Neuronal stem cell (in vitro differentiated cells): ENCODE results near the gene SPIB.
"Not testable (repeated sequence)": the region's sequence is repeated elsewhere in the genome, so short reads cannot be mapped to it uniquely, and the experiment has no call there.

ENCODE experiments used
- DNase-seq: peaks from one replicate; pipeline ENCODE4 v3.0.0-alpha.2; 2013; ENCODE audit warnings: low spot score
- H2AFZ ChIP-seq: one replicate; pipeline ENCODE4 v1.6.1; 2013; ENCODE audit warnings: mild to moderate bottlenecking, low read length, inconsistent platforms
- H2AK5ac ChIP-seq: 2 replicates; pipeline ENCODE4 v1.6.1; 2013; ENCODE audit warnings: low read depth, mild to moderate bottlenecking, inconsistent platforms, low read length, moderate library complexity, mixed read lengths
- H2BK120ac ChIP-seq: 2 replicates; pipeline ENCODE4 v1.6.1; 2013; ENCODE audit warnings: low read depth, mild to moderate bottlenecking, inconsistent platforms, low read length, moderate library complexity, mixed read lengths
- H2BK12ac ChIP-seq: one replicate; pipeline ENCODE4 v1.6.1; 2013; ENCODE audit warnings: low read length, inconsistent platforms
- H2BK15ac ChIP-seq: 2 replicates; pipeline ENCODE4 v1.6.1; 2013; ENCODE audit warnings: mild to moderate bottlenecking, low read length, inconsistent platforms, mixed read lengths
- H2BK5ac ChIP-seq: one replicate; pipeline ENCODE4 v1.6.1; 2013; ENCODE audit warnings: inconsistent platforms, mild to moderate bottlenecking, low read length, moderate library complexity
- H3K14ac ChIP-seq: one replicate; pipeline ENCODE4 v1.6.1; 2013; ENCODE audit warnings: low read length, inconsistent platforms
- H3K18ac ChIP-seq: 2 replicates; pipeline ENCODE4 v1.6.1; 2013; ENCODE audit warnings: low read length, inconsistent platforms
- H3K23ac ChIP-seq: 2 replicates; pipeline ENCODE4 v1.6.1; 2013; ENCODE audit warnings: low read depth, mild to moderate bottlenecking, mixed read lengths, low read length, inconsistent platforms; ENCODE audit not compliant: poor library complexity
- H3K27ac ChIP-seq: replicated peaks from 3 replicates; pipeline ENCODE4 v1.5.1; 2013; ENCODE audit warnings: low read length, inconsistent platforms
- H3K27me3 ChIP-seq, 3 experiments: 2 replicates each; pipeline ENCODE4 v1.6.1; 2013; ENCODE audit warnings: low read length in 3 of 3, mild to moderate bottlenecking in 2 of 3, inconsistent platforms in 1 of 3, low read depth in 1 of 3, mixed read lengths in 1 of 3, moderate library complexity in 1 of 3; ENCODE audit not compliant: control insufficient read depth in 3 of 3, insufficient read depth in 3 of 3
- H3K36me3 ChIP-seq, 2 donors: replicated peaks in 1 of 2; 2 replicates each; pipeline ENCODE4 v1.6.1; 2013; ENCODE audit warnings: low read length in 2 of 2; ENCODE audit not compliant: control insufficient read depth in 2 of 2, insufficient read depth in 2 of 2
- H3K4ac ChIP-seq: 2 replicates; pipeline ENCODE4 v1.6.1; 2013; ENCODE audit warnings: inconsistent platforms, mild to moderate bottlenecking, low read length, moderate library complexity
- H3K4me1 ChIP-seq, 2 donors: 1 replicate in 1 of 2; 2 replicates in 1 of 2; pipeline ENCODE4 v1.6.1; 2013; ENCODE audit warnings: low read length in 2 of 2, low read depth in 1 of 2; ENCODE audit not compliant: control insufficient read depth in 2 of 2, insufficient read depth in 1 of 2
- H3K4me2 ChIP-seq: one replicate; pipeline ENCODE4 v1.6.1; 2013; ENCODE audit warnings: mild to moderate bottlenecking, low read length, inconsistent platforms; ENCODE audit not compliant: insufficient read depth, poor library complexity, severe bottlenecking
- H3K4me3 ChIP-seq, 2 donors: 2 replicates each; pipeline ENCODE4 v1.5.1; 2013; ENCODE audit warnings: low read length in 2 of 2, mild to moderate bottlenecking in 2 of 2, inconsistent platforms in 1 of 2, moderate library complexity in 1 of 2
- H3K79me1 ChIP-seq: one replicate; pipeline ENCODE4 v1.6.1; 2013; ENCODE audit warnings: low read depth, mild to moderate bottlenecking, inconsistent platforms, low read length, moderate library complexity
- H3K9ac ChIP-seq: one replicate; pipeline ENCODE4 v1.6.1; 2013; ENCODE audit warnings: mild to moderate bottlenecking, low read depth, low read length, inconsistent platforms; ENCODE audit not compliant: poor library complexity
- H3K9me3 ChIP-seq, 2 donors: replicated peaks in 1 of 2; 2 replicates each; pipeline versions ENCODE3 to v1.6.1; 2013; ENCODE audit warnings: low read length in 2 of 2, mild to moderate bottlenecking in 2 of 2, inconsistent platforms in 1 of 2, low read depth in 1 of 2, mixed read lengths in 1 of 2, moderate library complexity in 1 of 2; ENCODE audit not compliant: control insufficient read depth in 2 of 2, insufficient read depth in 1 of 2
- H4K8ac ChIP-seq: one replicate; pipeline ENCODE4 v1.6.1; 2013; ENCODE audit warnings: low read depth, mild to moderate bottlenecking, inconsistent platforms, low read length, moderate library complexity
- H4K91ac ChIP-seq: one replicate; pipeline ENCODE4 v1.6.1; 2013; ENCODE audit warnings: low read length, low read depth, mild to moderate bottlenecking, inconsistent platforms; ENCODE audit not compliant: poor library complexity
- WGBS, 2 donors: extraction: QIAGEN DNeasy Blood & Tissue Kit; methylation state at CpG; one replicate each; pipeline ENCODE4 v1.1.7; 2013; ENCODE audit warnings: missing lambda C conversion rate in 2 of 2, mixed read lengths in 1 of 2; ENCODE audit not compliant: insufficient read length in 2 of 2, insufficient replicate concordance in 1 of 2; ENCODE audit errors: extremely low coverage in 2 of 2; 5-methylcytosine and 5-hydroxymethylcytosine counted together

SPIB gene

GRCh38 chr19:50387176-50387867 is 31.4 kb upstream of the SPIB start:
- no peak overlapping the region for H2BK12ac ChIP-seq
- no peak overlapping the region for H3K4me2 ChIP-seq
- H3K4me1 ChIP-seq = peaks cover 8 to 12% of the 10 kb centered on the region in 2 donors
- H3K9ac ChIP-seq = no peak overlapping the region
- H3K14ac ChIP-seq = no peak overlapping the region
- H2BK15ac ChIP-seq = no peak overlapping the region
- H3K18ac ChIP-seq = no peak overlapping the region
- H4K91ac ChIP-seq = no peak overlapping the region
- WGBS, 2 donors = no CpG with 5 or more reads among the region's 21 CpGs
- peaks cover 21 to 50% of the 10 kb centered on the region in 2 donors for H3K36me3 ChIP-seq
- H3K27me3 ChIP-seq = peaks cover 0 to 2% (median 0%) of the 10 kb centered on the region in 3 experiments
- H2AK5ac ChIP-seq = no peak overlapping the region
- H4K8ac ChIP-seq = peak overlapping the region; percentile 6
- H3K27ac ChIP-seq = no peak overlapping the region
- H2AFZ ChIP-seq = no peak overlapping the region
- DNase-seq = no peak
- H3K79me1 ChIP-seq = peaks cover 16% of the 10 kb centered on the region
- H3K9me3 ChIP-seq = peaks cover 4% of the 10 kb centered on the region in 2 donors
- H3K4ac ChIP-seq = no peak overlapping the region
- no peak overlapping the region for H3K4me3 ChIP-seq
- H2BK5ac ChIP-seq = no peak overlapping the region
- H2BK120ac ChIP-seq = no peak overlapping the region
- H3K23ac ChIP-seq = no peak overlapping the region

- Histone ChIP-seq H2AFZ (no peak overlapping the region), H3K27ac (no peak overlapping the region), H3K4me3 (no peak overlapping the region), H3K27me3 (peaks cover 0 to 2% (median 0%) of the 10 kb centered on the region in 3 experiments), H2BK15ac (no peak overlapping the region), H3K4ac (no peak overlapping the region), H3K4me2 (no peak overlapping the region), H4K8ac (no peak overlapping the region), H3K4me1 (peaks cover 8 to 12% of the 10 kb centered on the region in 2 donors), H3K9me3 (peaks cover 7 to 8% of the 10 kb centered on the region in 2 donors), H3K9ac (no peak overlapping the region), H4K91ac (no peak overlapping the region), H2BK12ac (no peak overlapping the region), H3K79me1 (peaks cover 16% of the 10 kb centered on the region), H2AK5ac (no peak overlapping the region), H2BK120ac (no peak overlapping the region), H3K14ac (no peak overlapping the region), H3K18ac (no peak overlapping the region), H3K36me3 (peaks cover 18 to 51% of the 10 kb centered on the region in 2 donors), H2BK5ac (no peak overlapping the region), H3K23ac (no peak overlapping the region)
- no CpG with 5 or more reads among the region's 8 CpGs for WGBS, 2 donors
- no peak for DNase-seq
Measured at GRCh38 chr19:50387868-50388245, 30.9 kb upstream of the SPIB start.

- H3K4me3 ChIP-seq, H4K8ac ChIP-seq: not testable (repeated sequence)
Measured at GRCh38 chr19:50390295-50390694, 28.4 kb upstream of the SPIB start.

GRCh38 chr19:50390952-50391351 is 27.8 kb upstream of the SPIB start:
- not testable (repeated sequence) for H2BK15ac ChIP-seq, H3K18ac ChIP-seq, H2AK5ac ChIP-seq, DNase-seq, H3K4me2 ChIP-seq, H3K4me1 ChIP-seq, H2BK5ac ChIP-seq, H2BK120ac ChIP-seq, H4K8ac ChIP-seq, H3K9ac ChIP-seq, H2AFZ ChIP-seq, H3K23ac ChIP-seq, H3K27me3 ChIP-seq, H3K4ac ChIP-seq, H3K14ac ChIP-seq, H2BK12ac ChIP-seq, H3K4me3 ChIP-seq, H3K27ac ChIP-seq, H4K91ac ChIP-seq
- H3K36me3 ChIP-seq = peaks cover 24 to 67% of the 10 kb centered on the region in 2 donors
- no CpG with 5 or more reads among the region's 23 CpGs for WGBS, 2 donors
- H3K9me3 ChIP-seq = peaks cover 14 to 17% of the 10 kb centered on the region in 2 donors
- peaks cover 18% of the 10 kb centered on the region for H3K79me1 ChIP-seq

More at GRCh38 chr19:50390295-50390694, 28.4 kb upstream of the SPIB start:
- not testable (repeated sequence) for H3K18ac ChIP-seq, DNase-seq, H2AFZ ChIP-seq, H3K4me2 ChIP-seq, H2BK12ac ChIP-seq, H2AK5ac ChIP-seq, H2BK120ac ChIP-seq, H3K23ac ChIP-seq, H3K4ac ChIP-seq, H3K4me1 ChIP-seq, H3K27me3 ChIP-seq, H3K27ac ChIP-seq, H4K91ac ChIP-seq, H2BK5ac ChIP-seq, H3K9ac ChIP-seq, H3K14ac ChIP-seq, H2BK15ac ChIP-seq
- WGBS, 2 donors = no CpG with 5 or more reads among the region's 3 CpGs
- H3K9me3 ChIP-seq = peaks cover 14 to 17% of the 10 kb centered on the region in 2 donors
- H3K36me3 ChIP-seq = peaks cover 24 to 64% of the 10 kb centered on the region in 2 donors
- peaks cover 18% of the 10 kb centered on the region for H3K79me1 ChIP-seq
